Esophagus squamous epithelium (tissue), 5 donors: ENCODE results near the gene ANKRD44. TPM values are rescaled to one million over a fixed set of nuclear protein-coding genes. Genes with fewer than 3 reads are reported as not detected.
"Not testable (repeated sequence)": the region's sequence is repeated elsewhere in the genome, so short reads cannot be mapped to it uniquely, and the experiment has no call there.

ENCODE experiments used
- DNase-seq: peaks from one replicate; lab custom pipeline; 2025; lab: John Stamatoyannopoulos, UW
- H3K27ac ChIP-seq, 4 donors: fragments of 200-600 bp; sonication (generic); one replicate each; pipeline ENCODE4 v1.5.1; 2016 to 2019; ENCODE audit warnings: mild to moderate bottlenecking in 1 of 4
- H3K27me3 ChIP-seq, 4 donors: fragments of 200-600 bp; sonication (generic); 1 replicate in 3 of 4; 2 replicates in 1 of 4; pipeline versions ENCODE4 v1.5.1 to v1.6.0; 2017 to 2021; ENCODE audit warnings: antibody characterized with exemption in 1 of 4
- H3K36me3 ChIP-seq, 3 donors: fragments of 200-600 bp; sonication (generic); one replicate each; pipeline ENCODE4 v1.5.1; 2016 to 2019
- H3K4me1 ChIP-seq, 3 donors: fragments of 200-600 bp; sonication (generic); one replicate each; pipeline ENCODE4 v1.5.1; 2017 to 2019
- H3K4me3 ChIP-seq, 4 donors: fragments of 200-600 bp; sonication (generic); 1 replicate in 3 of 4; 2 replicates in 1 of 4; pipeline ENCODE4 v1.5.1; 2016 to 2019; ENCODE audit warnings: mild to moderate bottlenecking in 2 of 4, moderate library complexity in 1 of 4
- H3K9me3 ChIP-seq, 3 donors: fragments of 200-600 bp; sonication (generic); one replicate each; pipeline ENCODE4 v1.5.1; 2016 to 2019
- CTCF ChIP-seq, 6 experiments: fragments of 450-650 bp in 4 of 6; fragments of 200-600 bp in 2 of 6; sonication (generic) in 2 of 6; IDR thresholded peaks; one replicate each; pipeline ENCODE4 v1.5.1; 2016 to 2019; ENCODE audit warnings: antibody characterized with exemption in 6 of 6, mild to moderate bottlenecking in 4 of 6, moderate library complexity in 4 of 6
- POLR2A ChIP-seq, 4 donors: fragments of 450-650 bp; IDR thresholded peaks; one replicate each; pipeline ENCODE4 v1.6.1; 2017; ENCODE audit warnings: antibody characterized with exemption in 4 of 4, mild to moderate bottlenecking in 4 of 4, moderate library complexity in 3 of 4
- WGBS, 2 donors: methylation state at CpG; one replicate each; pipeline ENCODE4 v1.1.5; 2018; 5-methylcytosine and 5-hydroxymethylcytosine counted together
- intact Hi-C: fragments of 100-400 bp; cut with DNase I; formaldehyde crosslinking; loops from one replicate; pipeline ENCODE4 v1.15.0; 2022
- total RNA-seq, 4 donors: library from RNA; depleted of rRNA; stranded (reverse); fragments of >200 nt; gene quantifications; one replicate each; pipeline ENCODE4 v1.1.0, GENCODE V29; 2016
- donor health status: DM: yes; HTN: yes; CAD: no.

Gene ANKRD44
- total RNA-seq, 4 donors from 2014 or later, result 4.5 to 54.0 (median 11.4) TPM

DNA sequence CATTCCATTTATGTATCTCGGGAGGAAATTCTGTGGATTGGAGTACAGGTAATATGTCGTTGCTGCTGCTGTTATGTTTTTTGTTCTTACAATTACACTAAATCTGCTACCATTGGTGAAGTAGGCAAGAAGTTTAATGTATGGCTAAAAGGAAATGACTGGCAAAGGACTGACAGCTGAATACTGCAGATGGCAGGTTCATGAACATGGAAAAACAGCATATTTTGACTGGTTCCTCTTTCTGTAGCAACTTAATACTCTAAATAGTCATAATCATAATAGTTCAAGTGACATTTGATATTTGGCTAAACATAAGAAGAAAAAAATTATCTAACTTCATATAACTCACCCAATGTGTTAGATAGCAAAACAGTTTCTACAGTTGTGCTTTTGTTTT is 299.6 kb downstream of the ANKRD44 start:
- H3K4me3 ChIP-seq, result no peak overlapping the region
- no peaks in the 10 kb centered on the region for H3K9me3 ChIP-seq
- no peak for TF ChIP-seq CTCF (IDR thresholded peaks at IDR 0.05)
- no peak for TF ChIP-seq POLR2A (IDR thresholded peaks at IDR 0.05)
- no peaks in the 10 kb centered on the region for H3K27me3 ChIP-seq
- H3K4me1 ChIP-seq, result no peaks in the 10 kb centered on the region
- intact Hi-C loops, result no loop called here
- peaks cover 0 to 25% (median 0%) of the 10 kb centered on the region in 3 donors for H3K36me3 ChIP-seq
- 63 to 65% methylated on average over 2 of the region's 2 CpGs for WGBS, 2 donors
- no peak overlapping the region for H3K27ac ChIP-seq
- no peak for DNase-seq

DNA sequence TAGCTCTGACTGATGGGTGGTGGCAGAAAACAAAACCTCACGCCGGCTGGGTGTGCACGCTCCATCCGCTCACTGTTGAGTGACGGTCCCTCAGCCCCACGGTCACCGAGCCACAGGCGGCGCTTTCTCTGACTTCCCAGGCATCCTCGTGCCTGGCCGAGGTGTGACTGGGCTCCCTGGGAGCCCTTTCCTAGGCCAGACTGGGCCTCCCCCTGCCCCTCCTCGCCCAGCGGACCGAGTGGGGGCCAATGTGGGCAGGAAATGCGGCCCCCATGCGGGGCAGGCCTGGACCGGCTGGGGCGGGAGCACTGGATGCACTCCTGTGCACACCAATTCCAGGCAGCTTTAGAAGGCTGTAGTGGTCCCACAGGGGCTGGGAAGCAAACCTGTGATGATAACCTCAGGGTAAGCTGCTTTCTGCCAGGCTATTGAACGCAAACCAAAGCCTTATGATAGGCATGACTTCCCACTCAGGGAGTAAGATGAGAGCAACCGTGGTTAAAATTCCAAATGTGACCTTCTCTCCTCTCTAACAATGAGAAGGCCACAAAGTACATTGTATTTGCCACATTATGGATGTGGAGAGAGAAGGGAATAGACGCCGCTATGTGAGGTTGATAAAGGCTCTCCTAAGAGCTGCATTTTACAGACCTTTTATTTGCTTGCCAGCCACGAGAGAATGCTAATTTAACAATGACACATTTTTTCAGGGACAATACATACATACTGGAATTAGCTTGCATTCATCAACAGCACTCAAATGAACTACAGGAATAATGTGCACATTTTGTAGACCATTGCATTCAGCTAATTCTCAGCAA is 300.2 kb downstream of the ANKRD44 start:
- no peak for TF ChIP-seq CTCF (IDR thresholded peaks at IDR 0.05)
- TF ChIP-seq POLR2A (IDR thresholded peaks at IDR 0.05), result no peak
- H3K36me3 ChIP-seq, result peaks cover 0 to 31% (median 0%) of the 10 kb centered on the region in 3 donors
- H3K27me3 ChIP-seq, result no peaks in the 10 kb centered on the region
- H3K4me1 ChIP-seq, result no peaks in the 10 kb centered on the region
- no peak overlapping the region for H3K27ac ChIP-seq
- no peaks in the 10 kb centered on the region for H3K9me3 ChIP-seq
- whole genome bisulfite sequencing, 2 donors, result 84 to 86% methylated on average over 13 to 14 of the region's 23 CpGs
- intact Hi-C loops, result no loop called here
- DNase-seq, result no peak
- no peak overlapping the region for H3K4me3 ChIP-seq

- H3K36me3 ChIP-seq, result peaks cover 0 to 32% (median 0%) of the 10 kb centered on the region in 3 donors
- intact Hi-C loops, H3K4me1 ChIP-seq, H3K9me3 ChIP-seq, H3K4me3 ChIP-seq, H3K27me3 ChIP-seq, H3K27ac ChIP-seq, DNase-seq: not testable (repeated sequence)
- WGBS, 2 donors, result 91% methylated on average over 11 to 13 of the region's 13 CpGs
Measured at GRCh38 chr2:197008741-197009341, 301.7 kb downstream of the ANKRD44 start.

- Histone ChIP-seq H3K4me3 (no peak overlapping the region), H3K4me1 (no peaks in the 10 kb centered on the region), H3K27me3 (no peaks in the 10 kb centered on the region), H3K27ac (no peak overlapping the region), H3K9me3 (no peaks in the 10 kb centered on the region), H3K36me3 (peaks cover 0 to 25% (median 0%) of the 10 kb centered on the region in 3 donors)
- WGBS, 2 donors, result 84 to 96% methylated on average over 3 of the region's 4 CpGs
- intact Hi-C loops, result no loop called here
- no peak for TF ChIP-seq POLR2A (IDR thresholded peaks at IDR 0.05)
- TF ChIP-seq CTCF (IDR thresholded peaks at IDR 0.05), result no peak
- no peak for DNase-seq
Measured at GRCh38 chr2:197007716-197008628, 302.6 kb downstream of the ANKRD44 start.

DNA sequence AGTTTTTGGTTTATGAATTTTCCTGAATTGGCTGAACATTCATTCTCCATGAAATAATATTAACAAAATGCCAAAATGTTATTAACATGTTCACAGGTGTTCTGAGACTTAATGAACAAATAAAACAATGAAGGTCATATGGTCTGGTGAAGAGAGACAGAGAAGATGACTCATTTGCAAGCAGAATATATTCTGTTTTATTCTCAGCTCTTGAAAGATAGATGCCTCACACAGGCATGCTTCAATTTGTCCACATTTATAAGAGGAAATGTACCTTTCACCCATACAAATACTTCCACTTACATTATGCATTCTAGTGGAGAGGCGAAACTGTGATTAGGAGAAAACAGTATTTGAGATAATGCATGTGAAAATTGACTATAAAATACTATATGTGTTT is 308.7 kb downstream of the ANKRD44 start:
- no peak for DNase-seq
- Histone ChIP-seq H3K9me3 (no peaks in the 10 kb centered on the region), H3K36me3 (peaks cover 0 to 32% (median 4%) of the 10 kb centered on the region in 3 donors), H3K4me1 (no peaks in the 10 kb centered on the region), H3K27ac (no peak overlapping the region), H3K4me3 (no peak overlapping the region), H3K27me3 (no peaks in the 10 kb centered on the region)
- WGBS, 2 donors, result 56 to 68% methylated on average over 1 of the region's 1 CpG
- intact Hi-C loops, result no loop called here
- TF ChIP-seq CTCF (IDR thresholded peaks at IDR 0.05) (no peak), POLR2A (IDR thresholded peaks at IDR 0.05) (no peak)
